Neural cell (in vitro differentiated cells): ENCODE data around the gene SIX1. TPM values are rescaled to one million over a fixed set of nuclear protein-coding genes. Genes with fewer than 3 reads are reported as not detected.

ENCODE experiments used
- H2AFZ ChIP-seq: fragments of 200-600, 300-800 bp; sonication (generic), shearing (Covaris generic); 2 replicates; pipeline ENCODE4 v1.6.0; 2014; ENCODE audit warnings: low read depth, mild to moderate bottlenecking, antibody characterized with exemption, low read length, moderate library complexity
- H3F3A ChIP-seq: fragments of 200-600 bp; shearing (Covaris generic); 2 replicates; pipeline ENCODE4 v1.6.1; 2016; ENCODE audit warnings: mild to moderate bottlenecking, moderate library complexity, mixed read lengths, antibody characterized with exemption, low read length; ENCODE audit not compliant: insufficient read depth, poor library complexity, severe bottlenecking
- H3K27ac ChIP-seq: fragments of 200-600, 300-800 bp; sonication (generic), shearing (Covaris generic); 2 replicates; pipeline ENCODE4 v1.5.1; 2014; ENCODE audit warnings: mild to moderate bottlenecking, low read length, moderate library complexity
- H3K27me3 ChIP-seq: fragments of 300-800, 200-600 bp; sonication (generic), shearing (Covaris generic); 2 replicates; pipeline ENCODE4 v1.6.0; 2014; ENCODE audit warnings: mild to moderate bottlenecking, low read depth, low read length, moderate library complexity; ENCODE audit not compliant: insufficient read depth
- H3K36me3 ChIP-seq: fragments of 300-800, 200-600 bp; sonication (generic), shearing (Covaris generic); 2 replicates; pipeline ENCODE4 v1.5.1; 2014; ENCODE audit warnings: mild to moderate bottlenecking, antibody characterized with exemption, low read length, moderate library complexity; ENCODE audit not compliant: insufficient read depth
- H3K4me2 ChIP-seq: fragments of 300-800, 200-600 bp; sonication (generic), shearing (Covaris generic); 2 replicates; pipeline ENCODE4 v1.6.0; 2014; ENCODE audit warnings: mild to moderate bottlenecking, low read length
- H3K4me3 ChIP-seq: fragments of 300-800, 200-600 bp; sonication (generic), shearing (Covaris generic); 2 replicates; pipeline ENCODE4 v1.5.1; 2014; ENCODE audit warnings: mild to moderate bottlenecking, low read length, moderate library complexity
- H3K79me2 ChIP-seq: fragments of 200-600 bp; shearing (Covaris generic); replicated peaks from 2 replicates; pipeline ENCODE4 v1.6.0; 2014; ENCODE audit warnings: mild to moderate bottlenecking, low read length, moderate library complexity; ENCODE audit not compliant: insufficient read depth
- H3K9ac ChIP-seq: fragments of 300-800, 200-600 bp; sonication (generic), shearing (Covaris generic); 2 replicates; pipeline ENCODE4 v1.6.1; 2016; ENCODE audit warnings: mild to moderate bottlenecking, low read length, mixed read lengths
- H3K9me2 ChIP-seq: fragments of 200-600 bp; shearing (Covaris generic); 2 replicates; pipeline ENCODE4 v1.6.1; 2016; ENCODE audit warnings: mild to moderate bottlenecking, low read length, mixed read lengths; ENCODE audit not compliant: insufficient read depth
- H3K9me3 ChIP-seq: fragments of 200-600, 300-800 bp; sonication (generic), shearing (Covaris generic); 2 replicates; pipeline ENCODE4 v1.6.1; 2016; ENCODE audit warnings: mild to moderate bottlenecking, mixed run types, low read length, moderate library complexity, mixed read lengths
- H4K20me1 ChIP-seq: fragments of 200-600 bp; shearing (Covaris generic); 2 replicates; pipeline ENCODE4 v1.6.1; 2016; ENCODE audit warnings: mild to moderate bottlenecking, mixed run types; ENCODE audit not compliant: insufficient read depth
- CTCF ChIP-seq: fragments of 450-650 bp; IDR thresholded peaks from 2 replicates; pipeline ENCODE4 v1.5.1; 2014; ENCODE audit warnings: antibody characterized with exemption, mild to moderate bottlenecking, moderate library complexity; ENCODE audit not compliant: poor library complexity, severe bottlenecking
- EP300 ChIP-seq: fragments of 450-650 bp; conservative IDR thresholded peaks from 2 replicates; pipeline ENCODE4 v1.6.1; 2014; ENCODE audit warnings: antibody characterized with exemption, mild to moderate bottlenecking, moderate library complexity; ENCODE audit not compliant: poor library complexity, severe bottlenecking
- EZH2 ChIP-seq: fragments of 200-600, 300-800 bp; shearing (Covaris generic), sonication (generic); IDR thresholded peaks from 2 replicates; pipeline ENCODE4 v1.6.1; 2014; ENCODE audit warnings: antibody characterized with exemption, low read length, borderline replicate concordance, mild to moderate bottlenecking; ENCODE audit not compliant: insufficient read depth, poor library complexity, severe bottlenecking
- MXI1 ChIP-seq: fragments of 450-650 bp; conservative IDR thresholded peaks from 2 replicates; pipeline ENCODE4 v1.6.1; 2014; ENCODE audit warnings: antibody characterized with exemption, mild to moderate bottlenecking; ENCODE audit not compliant: poor library complexity, severe bottlenecking
- POLR2AphosphoS5 ChIP-seq: IDR thresholded peaks from 2 replicates; pipeline ENCODE4 v1.6.1; 2012
- RAD21 ChIP-seq: fragments of 450-650 bp; conservative IDR thresholded peaks from 2 replicates; pipeline ENCODE4 v1.6.1; 2014; ENCODE audit warnings: antibody characterized with exemption, mild to moderate bottlenecking, moderate library complexity
- REST ChIP-seq: IDR thresholded peaks from 2 replicates; pipeline ENCODE4 v1.6.1; 2012; ENCODE audit warnings: borderline replicate concordance
- polyA plus RNA-seq: library from polyadenylated mRNA; depleted of rRNA; stranded (reverse); fragments of >200 nt; gene quantifications from 2 replicates; pipeline ENCODE4 v1.2.3, GENCODE V29; 2014

SIX1 gene
- polyA plus RNA-seq, 1 donor from 2014 or later: not detected

GRCh38 chr14:60658211-60658690, 9.0 kb upstream of the SIX1 start:
- Histone ChIP-seq H3K9ac (no peak overlapping the region), H4K20me1 (no peaks in the 10 kb centered on the region), H3F3A (no peaks in the 10 kb centered on the region), H3K9me3 (no peaks in the 10 kb centered on the region), H3K4me2 (no peak overlapping the region), H3K36me3 (no peaks in the 10 kb centered on the region), H3K27ac (no peak overlapping the region), H2AFZ (no peak overlapping the region), H3K4me3 (no peak overlapping the region), H3K9me2 (no peaks in the 10 kb centered on the region), H3K27me3 (peaks cover 73% of the 10 kb centered on the region), H3K79me2 (no peaks in the 10 kb centered on the region)
- TF ChIP-seq POLR2AphosphoS5: no peak
- TF ChIP-seq EZH2: no peak
- TF ChIP-seq CTCF: no peak
- no peak for TF ChIP-seq EP300
- no peak for TF ChIP-seq MXI1
- no peak for TF ChIP-seq REST
- no peak for TF ChIP-seq RAD21

- Histone ChIP-seq H2AFZ (no peak overlapping the region), H3F3A (no peaks in the 10 kb centered on the region), H4K20me1 (no peaks in the 10 kb centered on the region), H3K36me3 (no peaks in the 10 kb centered on the region), H3K4me2 (no peak overlapping the region), H3K27me3 (peaks cover 80% of the 10 kb centered on the region), H3K9me3 (no peaks in the 10 kb centered on the region), H3K79me2 (no peaks in the 10 kb centered on the region), H3K27ac (no peak overlapping the region), H3K9ac (no peak overlapping the region), H3K4me3 (peak overlapping the region; percentile 68), H3K9me2 (no peaks in the 10 kb centered on the region)
- no peak for TF ChIP-seq RAD21
- peak; percentile 31 for TF ChIP-seq EZH2
Observed at GRCh38 chr14:60657456-60658210, 8.4 kb upstream of the SIX1 start.
